ENCODE results near the gene SLC29A3.

- no peak for TF ChIP-seq POLR2AphosphoS5 (IDR thresholded peaks at IDR 0.05; ENCODE audit: low read depth, low read length)
- no peak for TF ChIP-seq TAF1 (IDR thresholded peaks at IDR 0.05; ENCODE audit: low read depth, low read length)
- no peak for TF ChIP-seq POLR2A (IDR thresholded peaks at IDR 0.05; ENCODE audit: low read depth, low read length)
- TF ChIP-seq SPI1 (IDR thresholded peaks at IDR 0.05; ENCODE audit: low read depth, low read length), result peak; percentile 87
- no peak for TF ChIP-seq PAX5 (IDR thresholded peaks at IDR 0.05; ENCODE audit: insufficient read depth, low read length, severe bottlenecking)
These were observed 9.1 kb upstream of the SLC29A3 start for GRCh38 chr10:71309919-71310318.

Data from GM12891 (cell line).